LNCaP clone FGC (cell line): Measurements from ENCODE around the gene BRD4.

Experiments used
- DNase-seq: peaks from one replicate; pipeline ENCODE4 v3.0.0-alpha.2; 2011; ENCODE audit warnings: low read depth
- H3K4me3 ChIP-seq: 2 replicates; pipeline ENCODE4 v1.5.1; 2011; ENCODE audit warnings: mild to moderate bottlenecking, low read depth, low read length, control low read depth
- CTCF ChIP-seq: IDR thresholded peaks from 2 replicates; pipeline ENCODE4 v1.5.1; 2012; ENCODE audit warnings: mild to moderate bottlenecking; ENCODE audit not compliant: control insufficient read depth, insufficient read depth; ENCODE audit errors: extremely low read depth

Gene BRD4

GRCh38 chr19:15243236-15243957, 88.9 kb downstream of the BRD4 start:
- H3K4me3 ChIP-seq, result no peak overlapping the region
- no peak for TF ChIP-seq CTCF
- no peak for DNase-seq

- no peak for TF ChIP-seq CTCF
- no peak for DNase-seq
- no peak overlapping the region for H3K4me3 ChIP-seq
Observed at GRCh38 chr19:15241259-15241910, 91.0 kb downstream of the BRD4 start.

- no peak for DNase-seq
- no peak overlapping the region for H3K4me3 ChIP-seq
- no peak for TF ChIP-seq CTCF
Observed at GRCh38 chr19:15240515-15240914, 91.8 kb downstream of the BRD4 start.

- H3K4me3 ChIP-seq, result no peak overlapping the region
- TF ChIP-seq CTCF, result no peak
- DNase-seq, result no peak
Observed at GRCh38 chr19:15239337-15239949, 92.9 kb downstream of the BRD4 start.

- TF ChIP-seq CTCF, result 0 out of 2 replicates have a peak, but pooled peaks have one; percentile 3
- no peak overlapping the region for H3K4me3 ChIP-seq
- DNase-seq, result no peak
Observed at GRCh38 chr19:15238639-15239155, 93.6 kb downstream of the BRD4 start.

- no peak for TF ChIP-seq CTCF
- no peak overlapping the region for H3K4me3 ChIP-seq
- no peak for DNase-seq
Observed at GRCh38 chr19:15237759-15238638, 94.3 kb downstream of the BRD4 start.
